Measurements from ENCODE around the gene GOLGA6C.
"Not testable (repeated sequence)": the region's sequence is repeated elsewhere in the genome, so short reads cannot be mapped to it uniquely, and the experiment has no call there.

GOLGA6C gene

GRCh38 chr15:75293660-75294059, 35.5 kb downstream of the GOLGA6C start:
- POLR2A ChIA-PET; CTCF ChIA-PET; DNase-seq (ENCODE audit: extremely low spot score): not testable (repeated sequence)

- CTCF ChIA-PET; POLR2A ChIA-PET; DNase-seq (ENCODE audit: extremely low spot score): not testable (repeated sequence)
Measured at GRCh38 chr15:75298541-75299310, 40.6 kb downstream of the GOLGA6C start.

GRCh38 chr15:75299311-75299688, 41.2 kb downstream of the GOLGA6C start:
- DNase-seq (ENCODE audit: extremely low spot score); POLR2A ChIA-PET; CTCF ChIA-PET: not testable (repeated sequence)
- TF ChIP-seq CTCF (IDR thresholded peaks at IDR 0.05; ENCODE audit: control extremely low read depth, extremely low read depth, low read depth, missing control alignments): peak; percentile 43

GRCh38 chr15:75300026-75300425, 41.9 kb downstream of the GOLGA6C start:
- POLR2A ChIA-PET: interaction anchor here (0.5 kb wide), 1 partner anchor 366 kb away, joined by 3 read pairs; no protein-coding TSS in a partner anchor

GRCh38 chr15:75302318-75302717, 44.2 kb downstream of the GOLGA6C start:
- DNase-seq (ENCODE audit: extremely low spot score): no peak
- POLR2A ChIA-PET: no interaction called here
- CTCF ChIA-PET: no interaction called here
- no peak for TF ChIP-seq CTCF (IDR thresholded peaks at IDR 0.05; ENCODE audit: control extremely low read depth, extremely low read depth, low read depth, missing control alignments)

More at GRCh38 chr15:75300026-75300425, 41.9 kb downstream of the GOLGA6C start:
- CTCF ChIA-PET: interaction anchor here (1.0 kb wide), 1 partner anchor 275 kb away, joined by 3 read pairs; no protein-coding TSS in a partner anchor
- DNase-seq (ENCODE audit: extremely low spot score): not testable (repeated sequence)

- DNase-seq (ENCODE audit: extremely low spot score); CTCF ChIA-PET; POLR2A ChIA-PET: not testable (repeated sequence)
Measured at GRCh38 chr15:75302753-75303152, 44.6 kb downstream of the GOLGA6C start.

- TF ChIP-seq CTCF (IDR thresholded peaks at IDR 0.05; ENCODE audit: control extremely low read depth, extremely low read depth, low read depth, missing control alignments): no peak
- ChIA-PET CTCF (no interaction called here), POLR2A (interaction anchor here (0.6 kb wide), 1 partner anchor 411 kb away, joined by 3 read pairs; no protein-coding TSS in a partner anchor)
- DNase-seq (ENCODE audit: extremely low spot score): no peak
Measured at GRCh38 chr15:75306188-75306587, 48.1 kb downstream of the GOLGA6C start.

- CTCF ChIA-PET: no interaction called here
- TF ChIP-seq CTCF (IDR thresholded peaks at IDR 0.05; ENCODE audit: control extremely low read depth, extremely low read depth, low read depth, missing control alignments): peak; percentile 33
- peak; percentile 46 for DNase-seq (ENCODE audit: extremely low spot score)
- POLR2A ChIA-PET: no interaction called here
Measured at GRCh38 chr15:75307778-75308390, 49.8 kb downstream of the GOLGA6C start.
